Adrenal gland (tissue), 5 donors: ENCODE results near the gene OR52A5.

Experiments used
- CTCF ChIP-seq, 6 experiments: fragments of 450-650 bp in 4 of 6; fragments of 200-600 bp in 2 of 6; sonication (generic) in 1 of 6; IDR thresholded peaks; 1 replicate in 5 of 6; 2 replicates in 1 of 6; pipeline versions ENCODE4 v1.5.1 to v1.8.0; 2016 to 2021; ENCODE audit warnings: antibody characterized with exemption in 6 of 6, mild to moderate bottlenecking in 2 of 6, moderate library complexity in 1 of 6
- POLR2A ChIP-seq, 2 donors: fragments of 450-650 bp; IDR thresholded peaks; one replicate each; pipeline ENCODE4 v1.6.1; 2017; ENCODE audit warnings: antibody characterized with exemption in 2 of 2, mild to moderate bottlenecking in 2 of 2, moderate library complexity in 1 of 2
- donor health status: DM: no; HTN: no; CAD: no.

- no peak for TF ChIP-seq CTCF (IDR thresholded peaks at IDR 0.05)
- TF ChIP-seq POLR2A (IDR thresholded peaks at IDR 0.05), result no peak
These were observed 22.8 kb downstream of the OR52A5 start for GRCh38 chr11:5115339-5115738.
